HEK293 (cell line): ENCODE measurements around the gene RPP25L.
A peak's percentile ranks its signal among the peaks of the same experiment; 100 is the strongest.

Source experiments
- CTCF ChIA-PET: fragments of 350-600 bp; formaldehyde crosslinking; extraction: SDS; loops from one replicate; lab custom pipeline; 2021; ENCODE audit warnings: antibody characterized with exemption; lab: Yijun Ruan, JAX
- POLR2A ChIA-PET: fragments of 300-600 bp; formaldehyde crosslinking; extraction: SDS; loops from one replicate; lab custom pipeline; 2020; ENCODE audit warnings: antibody characterized with exemption, inconsistent platforms; lab: Yijun Ruan, JAX
- H3K27ac ChIP-seq: fragments of 200-500 bp; sonication (Bioruptor generic); 2 replicates; pipeline ENCODE4 v1.5.1; 2014; ENCODE audit warnings: low read depth, low read length, control low read depth, inconsistent platforms; ENCODE audit errors: extremely low read depth
- H3K36me3 ChIP-seq, 2 experiments: fragments of 200-500 bp in 1 of 2; sonication (Bioruptor generic) in 1 of 2; 1 replicate in 1 of 2; 2 replicates in 1 of 2; pipeline ENCODE4 v1.5.1; 2014 to 2017; ENCODE audit warnings: inconsistent platforms in 2 of 2, low read length in 2 of 2; ENCODE audit not compliant: control insufficient read depth in 2 of 2, insufficient read depth in 1 of 2
- H3K4me1 ChIP-seq: fragments of 200-500 bp; sonication (Bioruptor generic); 2 replicates; pipeline ENCODE4 v1.5.1; 2014; ENCODE audit warnings: mild to moderate bottlenecking, low read length, inconsistent platforms; ENCODE audit not compliant: control insufficient read depth, insufficient read depth
- H3K4me3 ChIP-seq: 2 replicates; pipeline ENCODE4 v1.5.1; 2011; ENCODE audit warnings: low read depth, mild to moderate bottlenecking, control low read depth, low read length, moderate library complexity
- H3K9me3 ChIP-seq: fragments of 200-500 bp; sonication (Bioruptor generic); 2 replicates; pipeline ENCODE4 v1.5.1; 2014; ENCODE audit warnings: low read depth, low read length, inconsistent platforms; ENCODE audit not compliant: control insufficient read depth, insufficient read depth
- ATF2 ChIP-seq: fragments of 450-650 bp; formaldehyde crosslinking; IDR thresholded peaks from 2 replicates; pipeline ENCODE4 v1.5.1; 2016; ENCODE audit warnings: missing biosample characterization, missing genetic modification characterization, low read depth
- HOXA7 ChIP-seq: sonication (generic); formaldehyde crosslinking; IDR thresholded peaks from 2 replicates; pipeline ENCODE4 v1.8.1; 2022; ENCODE audit warnings: missing genetic modification reagents, borderline replicate concordance
- HOXC10 ChIP-seq: sonication (generic); formaldehyde crosslinking; IDR thresholded peaks from 2 replicates; pipeline ENCODE4 v1.8.1; 2023; ENCODE audit warnings: mild to moderate bottlenecking, missing genetic modification reagents
- KLF7 ChIP-seq: fragments of 450-650 bp; formaldehyde crosslinking; IDR thresholded peaks from 2 replicates; pipeline ENCODE4 v1.5.1; 2016; ENCODE audit warnings: missing biosample characterization, missing genetic modification characterization, borderline replicate concordance
- PRDM4 ChIP-seq: fragments of 450-650 bp; formaldehyde crosslinking; IDR thresholded peaks from 2 replicates; pipeline ENCODE4 v1.5.1; 2017; ENCODE audit warnings: missing biosample characterization, missing genetic modification characterization
- RBAK ChIP-seq: fragments of 450-650 bp; formaldehyde crosslinking; IDR thresholded peaks from 2 replicates; pipeline ENCODE4 v1.5.1; 2016; ENCODE audit warnings: missing biosample characterization, missing genetic modification characterization
- SALL2 ChIP-seq: fragments of 450-650 bp; formaldehyde crosslinking; IDR thresholded peaks from 2 replicates; pipeline ENCODE4 v1.5.0; 2017; ENCODE audit warnings: missing biosample characterization, mild to moderate bottlenecking, missing genetic modification characterization, borderline replicate concordance
- SCRT1 ChIP-seq: fragments of 450-650 bp; formaldehyde crosslinking; IDR thresholded peaks from 2 replicates; pipeline ENCODE4 v1.5.1; 2016; ENCODE audit warnings: missing biosample characterization, missing genetic modification characterization, borderline replicate concordance
- SP2 ChIP-seq: fragments of 450-650 bp; formaldehyde crosslinking; IDR thresholded peaks from 2 replicates; pipeline ENCODE4 v1.5.1; 2016; ENCODE audit warnings: missing biosample characterization, missing genetic modification characterization
- YY1 ChIP-seq: fragments of 450-650 bp; formaldehyde crosslinking; IDR thresholded peaks from 2 replicates; pipeline ENCODE4 v1.5.1; 2018; ENCODE audit warnings: missing biosample characterization, missing genetic modification characterization
- ZNF184 ChIP-seq: fragments of 450-650 bp; IDR thresholded peaks from 2 replicates; pipeline ENCODE4 v1.5.1; 2018; ENCODE audit warnings: missing biosample characterization, mild to moderate bottlenecking, missing genetic modification characterization
- ZNF2 ChIP-seq: fragments of 450-650 bp; formaldehyde crosslinking; IDR thresholded peaks from 2 replicates; pipeline ENCODE4 v1.5.1; 2016; ENCODE audit warnings: missing biosample characterization, missing genetic modification characterization
- ZNF23 ChIP-seq: fragments of 450-650 bp; formaldehyde crosslinking; IDR thresholded peaks from 2 replicates; pipeline ENCODE4 v1.5.1; 2016; ENCODE audit warnings: missing biosample characterization, missing genetic modification characterization, borderline replicate concordance
- ZNF366 ChIP-seq: fragments of 450-650 bp; formaldehyde crosslinking; conservative IDR thresholded peaks from 2 replicates; pipeline ENCODE4 v1.5.1; 2016; ENCODE audit warnings: missing biosample characterization, missing genetic modification characterization
- ZNF37A ChIP-seq: fragments of 450-650 bp; IDR thresholded peaks from 2 replicates; pipeline ENCODE4 v1.5.1; 2018; ENCODE audit warnings: missing biosample characterization, missing genetic modification characterization
- ZNF433 ChIP-seq: fragments of 450-650 bp; formaldehyde crosslinking; IDR thresholded peaks from 2 replicates; pipeline ENCODE4 v1.5.1; 2016; ENCODE audit warnings: missing biosample characterization, missing genetic modification characterization, low read depth
- ZNF555 ChIP-seq: fragments of 450-650 bp; formaldehyde crosslinking; conservative IDR thresholded peaks from 2 replicates; pipeline ENCODE4 v1.5.1; 2017; ENCODE audit warnings: missing biosample characterization, mild to moderate bottlenecking, missing genetic modification characterization, inconsistent platforms
- ZNF571 ChIP-seq: fragments of 450-650 bp; formaldehyde crosslinking; IDR thresholded peaks from 2 replicates; pipeline ENCODE4 v1.5.0; 2017; ENCODE audit warnings: missing biosample characterization, missing genetic modification characterization
- ZNF624 ChIP-seq: fragments of 450-650 bp; formaldehyde crosslinking; IDR thresholded peaks from 2 replicates; pipeline ENCODE4 v1.5.1; 2017; ENCODE audit warnings: missing biosample characterization, missing genetic modification characterization
- ZNF707 ChIP-seq: fragments of 450-650 bp; formaldehyde crosslinking; IDR thresholded peaks from 2 replicates; pipeline ENCODE4 v1.5.1; 2016; ENCODE audit warnings: missing biosample characterization, missing genetic modification characterization
- ZNF785 ChIP-seq: fragments of 450-650 bp; formaldehyde crosslinking; IDR thresholded peaks from 2 replicates; pipeline ENCODE4 v1.5.1; 2016; ENCODE audit warnings: missing biosample characterization, missing genetic modification characterization
- ZNF837 ChIP-seq: fragments of 450-650 bp; formaldehyde crosslinking; IDR thresholded peaks from 2 replicates; pipeline ENCODE4 v1.5.1; 2016; ENCODE audit warnings: missing biosample characterization, missing genetic modification characterization
- ZSCAN30 ChIP-seq: fragments of 450-650 bp; IDR thresholded peaks from 2 replicates; pipeline ENCODE4 v1.5.1; 2018; ENCODE audit warnings: missing biosample characterization, mild to moderate bottlenecking, missing genetic modification characterization, moderate library complexity
- ZSCAN5A ChIP-seq: fragments of 450-650 bp; formaldehyde crosslinking; IDR thresholded peaks from 2 replicates; pipeline ENCODE4 v1.5.1; 2016; ENCODE audit warnings: missing biosample characterization, missing genetic modification characterization

The RPP25L gene

GRCh38 chr9:34579104-34579807, 32.6 kb downstream of the RPP25L start:
- H3K9me3 ChIP-seq: no peaks in the 10 kb centered on the region
- no peak overlapping the region for H3K4me3 ChIP-seq
- H3K4me1 ChIP-seq: no peaks in the 10 kb centered on the region
- H3K27ac ChIP-seq: no peak overlapping the region
- H3K36me3 ChIP-seq: no peaks in the 10 kb centered on the region
- POLR2A ChIA-PET: interaction anchor here (0.9 to 1.2 kb wide), 2 partner anchors 58 to 77 kb away, joined by 3 to 4 read pairs; partner anchors contain the start of gene SIGMAR1
- TF ChIP-seq ZNF23 (tag by site-specific recombination): no peak
- TF ChIP-seq PRDM4: no peak
- no peak for TF ChIP-seq ATF2
- no peak for TF ChIP-seq ZNF37A
- no peak for TF ChIP-seq ZNF555 (tag by site-specific recombination)
- no peak for TF ChIP-seq HOXA7
- TF ChIP-seq HOXC10 (CRISPR knock-in tag): no peak
- no peak for TF ChIP-seq ZNF837 (tag by site-specific recombination)
- no peak for TF ChIP-seq ZNF2 (tag by site-specific recombination)
- no peak for TF ChIP-seq ZNF624 (tag by site-specific recombination)
- no peak for TF ChIP-seq ZNF366 (tag by site-specific recombination)
- CTCF ChIA-PET: interaction anchor here (0.6 to 5.3 kb wide), 8 partner anchors 8 to 302 kb away, joined by 3 to 40 read pairs (median 4); no protein-coding TSS in a partner anchor

GRCh38 chr9:34578241-34579103, 33.4 kb downstream of the RPP25L start:
- H3K4me1 ChIP-seq: no peaks in the 10 kb centered on the region
- POLR2A ChIA-PET: interaction anchor here (0.7 to 1.2 kb wide), 2 partner anchors 10 to 78 kb away, joined by 3 to 4 read pairs; no protein-coding TSS in a partner anchor
- CTCF ChIA-PET: interaction anchor here (0.5 to 5.3 kb wide), 8 partner anchors 7 to 589 kb away, joined by 3 to 40 read pairs (median 4); no protein-coding TSS in a partner anchor
- H3K27ac ChIP-seq: no peak overlapping the region
- no peaks in the 10 kb centered on the region for H3K9me3 ChIP-seq
- H3K36me3 ChIP-seq: no peaks in the 10 kb centered on the region
- no peak for TF ChIP-seq ZNF785
- no peak for TF ChIP-seq ZNF571 (tag by site-specific recombination)
- peak; percentile 16; the same call in 1 of the 2 replicates for TF ChIP-seq SP2 (tag by site-specific recombination)
- TF ChIP-seq, all 188 proteins: peak for 1
- H3K4me3 ChIP-seq: no peak overlapping the region

GRCh38 chr9:34577400-34578240, 34.3 kb downstream of the RPP25L start:
- ChIA-PET CTCF (interaction anchor here (0.6 to 4.3 kb wide), 6 partner anchors 14 to 588 kb away, joined by 3 to 18 read pairs (median 9); no protein-coding TSS in a partner anchor), POLR2A (interaction anchor here (0.7 kb wide), 1 partner anchor 11 kb away, joined by 3 read pairs; no protein-coding TSS in a partner anchor)
- Histone ChIP-seq H3K4me3 (no peak overlapping the region), H3K27ac (no peak overlapping the region), H3K36me3 (no peaks in the 10 kb centered on the region), H3K4me1 (no peaks in the 10 kb centered on the region), H3K9me3 (no peaks in the 10 kb centered on the region)
- TF ChIP-seq YY1 (tag by site-specific recombination) (no peak), SCRT1 (tag by site-specific recombination) (no peak), ZNF707 (tag by site-specific recombination) (no peak), ZSCAN30 (tag by site-specific recombination) (no peak), ZSCAN5A (tag by site-specific recombination) (no peak), ZNF433 (tag by site-specific recombination) (no peak), ZNF184 (tag by site-specific recombination) (no peak), ZNF555 (tag by site-specific recombination) (no peak), KLF7 (tag by site-specific recombination) (no peak), RBAK (tag by site-specific recombination) (no peak), SALL2 (tag by site-specific recombination) (no peak)
